PC-9 (cell line): ENCODE results near the gene TNS4.

Experiments
- CTCF ChIP-seq: fragments of 200-600 bp; sonication (generic); conservative IDR thresholded peaks from 2 replicates; pipeline ENCODE4 v1.6.1; 2017; ENCODE audit warnings: mixed run types, antibody characterized with exemption, mild to moderate bottlenecking, moderate library complexity
- EZH2 ChIP-seq: fragments of 200-600 bp; sonication (generic); IDR thresholded peaks from 2 replicates; pipeline ENCODE4 v1.8.0; 2017; ENCODE audit warnings: antibody characterized with exemption, low read depth

- TF ChIP-seq CTCF (no peak), EZH2 (no peak)
These were observed 28.6 kb upstream of the TNS4 start for GRCh38 chr17:40529991-40530390.
